Stimulated activated naive B cell treated with anti-CD40 and anti-IgM and Interleukin-4, amounts not matched to agents 10 μg/mL and 1 μg/mL and 100 μg/mL, for 72 hours (primary cell): ENCODE data around the gene TRIM40.

ENCODE experiments used
- ATAC-seq, 2 donors: fragments of 150-1000 bp; cut with Tn5 transposase; replicated peaks; 2 replicates each; pipeline ENCODE4 v1.10.0; 2021; ENCODE audit warnings: moderate library complexity in 1 of 2
- DNase-seq: peaks from one replicate; pipeline ENCODE4 v3.0.0; 2021
- H3K27ac Mint-ChIP-seq: one replicate; pipeline ENCODE4 v1.8.0; 2022; ENCODE audit warnings: mild to moderate bottlenecking, mixed read lengths
- H3K27me3 Mint-ChIP-seq, 2 donors: one replicate each; pipeline ENCODE4 v1.8.0; 2022; ENCODE audit warnings: mixed read lengths in 2 of 2
- H3K36me3 Mint-ChIP-seq, 2 donors: one replicate each; pipeline ENCODE4 v1.8.0; 2022; ENCODE audit warnings: mixed read lengths in 2 of 2, mild to moderate bottlenecking in 1 of 2
- H3K4me1 Mint-ChIP-seq, 2 donors: one replicate each; pipeline ENCODE4 v1.8.0; 2022; ENCODE audit warnings: mixed read lengths in 2 of 2, mild to moderate bottlenecking in 1 of 2
- H3K4me3 Mint-ChIP-seq, 2 donors: one replicate each; pipeline ENCODE4 v1.8.0; 2022; ENCODE audit warnings: mild to moderate bottlenecking in 2 of 2, mixed read lengths in 2 of 2, moderate library complexity in 1 of 2
- H3K9me3 Mint-ChIP-seq, 2 donors: one replicate each; pipeline ENCODE4 v1.8.0; 2022; ENCODE audit warnings: mixed read lengths in 2 of 2, mild to moderate bottlenecking in 1 of 2

The TRIM40 gene

DNA sequence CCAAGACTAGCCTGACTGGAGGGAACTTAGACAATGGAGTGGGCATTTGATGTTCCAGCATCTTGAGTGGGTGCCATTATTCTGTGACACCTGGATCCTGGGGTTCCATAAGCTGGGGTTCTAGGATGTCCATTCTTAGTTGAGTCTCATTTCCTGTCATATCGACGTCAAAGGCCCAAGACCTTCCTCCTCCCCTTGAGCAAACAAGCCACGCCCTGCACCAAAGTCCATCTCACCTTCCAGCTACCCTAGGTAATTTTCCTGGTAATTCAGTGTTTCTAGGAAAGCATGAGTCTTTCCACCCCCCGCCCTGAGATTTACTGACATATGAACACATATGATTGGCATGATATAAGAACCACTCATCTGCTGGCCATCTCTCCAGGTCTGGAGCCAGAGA, at the start of gene TRIM40:
TSS of gene TRIM40 (plus strand) at position 384 of the 400 bp plus-strand sequence. CDS start 897 bp downstream, outside the sequence.
- Mint-ChIP-seq H3K27me3 (peaks cover 42 to 62% of the 10 kb centered on the region in 2 donors), H3K4me3 (no peak within 1 kb of the TSS), H3K4me1 (peaks cover 4% of the 10 kb centered on the region in 2 donors), H3K36me3 (no peaks in the 10 kb centered on the region), H3K27ac (no peak within 1 kb of the TSS), H3K9me3 (no peaks in the 10 kb centered on the region)
- ATAC-seq (no peak), DNase-seq (no peak)

DNA sequence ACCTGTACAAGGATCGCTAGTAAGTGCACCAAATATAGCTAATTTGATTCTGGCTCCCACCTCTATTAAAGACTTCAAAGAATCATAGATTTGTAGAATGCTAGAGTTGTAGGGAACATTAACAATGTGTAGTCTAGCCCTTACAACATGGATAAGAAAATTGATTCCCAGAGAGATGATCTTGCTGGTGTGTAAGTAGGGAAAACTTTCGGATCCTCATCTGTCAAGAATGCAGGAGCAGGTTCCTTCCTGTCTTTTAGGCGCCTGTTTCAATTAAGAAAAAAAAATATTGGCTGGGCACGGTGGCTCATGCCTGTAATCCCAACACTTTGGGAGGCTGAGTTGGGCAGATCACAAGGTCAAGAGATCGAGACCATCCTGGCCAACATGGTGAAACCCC, 48.1 kb upstream of the TRIM40 start:
- Mint-ChIP-seq H3K27ac (no peak overlapping the region), H3K4me3 (no peak overlapping the region), H3K4me1 (no peaks in the 10 kb centered on the region), H3K36me3 (peaks cover 0 to 3% of the 10 kb centered on the region in 2 donors), H3K27me3 (peaks cover 54 to 65% of the 10 kb centered on the region in 2 donors), H3K9me3 (peaks cover 0 to 2% of the 10 kb centered on the region in 2 donors)
- ATAC-seq (no peak), DNase-seq (no peak)

- peaks cover 0 to 4% of the 10 kb centered on the region in 2 donors for H3K4me1 Mint-ChIP-seq
- ATAC-seq: no peak
- no peaks in the 10 kb centered on the region for H3K36me3 Mint-ChIP-seq
- H3K9me3 Mint-ChIP-seq: no peaks in the 10 kb centered on the region
- H3K27ac Mint-ChIP-seq: no peak overlapping the region
- no peak overlapping the region for H3K4me3 Mint-ChIP-seq
- H3K27me3 Mint-ChIP-seq: peaks cover 71 to 84% of the 10 kb centered on the region in 2 donors
- DNase-seq: no peak
Observed at GRCh38 chr6:30091577-30092381, 44.2 kb upstream of the TRIM40 start.

DNA sequence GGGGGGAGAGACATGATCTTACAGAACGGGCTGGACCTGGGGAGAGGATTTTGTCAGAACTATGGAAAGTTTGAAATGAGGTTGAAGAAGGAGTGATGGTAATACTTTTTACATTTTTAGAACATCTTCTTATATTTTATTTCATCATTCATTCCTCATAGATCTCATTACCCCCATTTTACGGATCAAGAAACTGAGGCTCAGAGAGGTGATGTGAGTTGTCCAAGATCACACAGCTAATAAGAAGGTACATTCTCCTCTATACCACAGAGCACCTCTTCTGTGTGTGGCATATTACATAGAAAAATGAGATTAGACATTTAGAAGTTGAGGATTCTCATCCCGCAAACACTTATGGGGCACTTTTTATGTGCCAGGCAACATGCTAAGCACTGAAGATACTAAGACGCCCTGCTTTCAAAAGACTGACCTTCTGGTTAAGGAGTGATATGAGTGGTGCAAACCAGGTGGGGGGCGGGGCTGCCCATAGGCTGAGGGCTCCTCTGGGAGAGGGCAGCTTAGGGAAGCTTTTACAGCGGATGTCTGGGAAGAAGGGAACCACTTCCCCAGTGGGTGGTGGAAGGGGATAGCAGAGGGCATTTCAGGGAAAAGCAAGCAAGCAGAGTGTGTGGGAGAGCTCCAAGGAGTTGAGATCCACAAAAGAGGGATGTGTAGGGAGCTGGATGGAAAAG, 42.9 kb upstream of the TRIM40 start:
- Mint-ChIP-seq H3K9me3 (no peaks in the 10 kb centered on the region), H3K27ac (no peak overlapping the region), H3K4me3 (no peak overlapping the region), H3K36me3 (no peaks in the 10 kb centered on the region), H3K4me1 (peaks cover 0 to 9% of the 10 kb centered on the region in 2 donors), H3K27me3 (peaks cover 71 to 84% of the 10 kb centered on the region in 2 donors)
- ATAC-seq (no peak), DNase-seq (no peak)

- Mint-ChIP-seq H3K9me3 (no peaks in the 10 kb centered on the region), H3K4me1 (peaks cover 0 to 9% of the 10 kb centered on the region in 2 donors), H3K4me3 (no peak overlapping the region), H3K27ac (no peak overlapping the region), H3K36me3 (no peaks in the 10 kb centered on the region), H3K27me3 (peaks cover 78 to 90% of the 10 kb centered on the region in 2 donors)
- DNase-seq: no peak
- no peak for ATAC-seq
Observed at GRCh38 chr6:30093951-30094661, 41.8 kb upstream of the TRIM40 start.

DNA sequence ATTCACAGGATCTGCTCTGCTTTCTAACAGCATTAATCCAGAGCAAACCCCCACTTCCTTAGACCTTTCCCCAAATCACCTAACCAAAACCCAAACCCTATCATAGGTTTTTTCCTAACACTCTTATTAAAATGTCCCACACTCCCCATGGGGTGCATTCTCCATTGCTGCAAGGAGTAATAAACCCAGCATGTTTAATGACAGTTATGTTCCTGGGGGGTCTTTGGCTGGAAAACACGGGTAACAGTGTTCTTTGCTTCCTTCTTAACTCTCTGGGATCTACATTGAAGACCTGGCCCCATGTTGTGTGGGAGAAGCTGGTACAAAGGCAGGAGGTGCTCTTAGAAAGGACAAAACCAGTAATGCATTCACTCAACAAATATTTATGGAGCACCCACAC, 39.1 kb upstream of the TRIM40 start:
- ATAC-seq: no peak
- H3K9me3 Mint-ChIP-seq: no peaks in the 10 kb centered on the region
- DNase-seq: no peak
- H3K27ac Mint-ChIP-seq: no peak overlapping the region
- H3K4me3 Mint-ChIP-seq: no peak overlapping the region
- peaks cover 79 to 90% of the 10 kb centered on the region in 2 donors for H3K27me3 Mint-ChIP-seq
- H3K36me3 Mint-ChIP-seq: no peaks in the 10 kb centered on the region
- peaks cover 18 to 25% of the 10 kb centered on the region in 2 donors for H3K4me1 Mint-ChIP-seq

DNA sequence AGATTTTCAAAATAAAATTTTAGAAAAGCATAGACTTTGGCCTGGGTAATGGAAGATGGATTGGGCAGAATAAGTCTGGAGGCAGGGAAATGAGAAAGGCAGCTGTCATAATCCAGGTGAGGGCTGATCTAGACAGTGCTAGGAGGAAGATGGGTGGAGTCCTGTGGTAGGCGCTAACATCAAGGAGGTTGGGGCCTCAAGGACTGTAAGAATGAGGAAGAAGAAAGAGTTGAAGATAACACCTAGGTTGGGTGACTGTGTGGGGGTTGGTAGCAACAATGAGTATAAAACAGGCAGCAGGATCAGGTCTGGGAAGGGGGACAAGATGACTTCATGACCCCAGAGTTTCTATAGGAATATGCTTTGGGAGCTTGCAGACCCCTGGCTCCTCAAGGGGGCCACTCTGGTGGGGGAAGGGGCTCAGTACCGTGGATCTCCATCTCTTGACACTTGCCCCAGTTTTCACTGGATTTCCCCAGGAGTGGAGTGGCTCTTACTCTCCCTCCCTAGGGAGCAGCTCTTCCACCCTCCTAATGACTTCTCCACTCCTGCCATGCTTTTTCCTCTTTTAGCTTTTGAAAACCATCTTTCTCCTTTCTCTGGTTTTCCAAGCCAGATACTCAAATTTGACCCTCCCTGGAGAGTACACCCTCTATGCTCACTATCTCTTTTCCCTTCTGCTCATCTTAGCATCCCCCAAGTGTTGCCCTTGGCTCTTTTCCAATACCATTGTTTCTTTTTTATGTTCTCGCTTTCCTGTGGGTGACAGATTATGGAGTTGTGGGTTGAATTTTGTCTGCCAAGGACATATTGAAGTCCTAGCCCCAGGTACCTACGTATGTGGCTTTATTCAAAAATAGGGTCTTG, 37.8 kb upstream of the TRIM40 start:
- ATAC-seq (no peak), DNase-seq (no peak)
- no peaks in the 10 kb centered on the region for H3K36me3 Mint-ChIP-seq
- H3K9me3 Mint-ChIP-seq: no peaks in the 10 kb centered on the region
- H3K4me1 Mint-ChIP-seq: peaks cover 31 to 32% of the 10 kb centered on the region in 2 donors
- H3K4me3 Mint-ChIP-seq: no peak overlapping the region
- H3K27ac Mint-ChIP-seq: no peak overlapping the region
- H3K27me3 Mint-ChIP-seq: peaks cover 70 to 77% of the 10 kb centered on the region in 2 donors

DNA sequence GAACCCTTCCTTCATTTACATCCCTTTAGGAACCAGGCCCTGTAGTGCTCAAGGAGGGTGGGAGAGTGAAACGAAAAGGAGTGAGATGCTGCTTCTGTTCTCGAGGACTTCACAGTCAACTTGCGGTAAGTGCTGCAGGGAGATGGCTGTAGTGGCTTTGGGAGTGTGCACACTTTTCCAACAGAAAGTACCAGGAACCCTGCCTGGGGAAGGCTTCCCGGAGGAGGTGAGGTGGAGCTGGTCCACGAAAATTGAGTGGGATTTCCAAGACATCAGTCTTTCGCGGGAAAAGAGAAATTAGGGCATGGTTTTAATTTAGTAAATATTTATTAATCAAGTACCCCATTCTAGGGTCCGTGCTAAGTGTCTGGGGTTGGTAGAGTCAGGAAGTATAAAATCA, 35.8 kb upstream of the TRIM40 start:
- H3K27ac Mint-ChIP-seq: peak overlapping the region; percentile 7
- H3K9me3 Mint-ChIP-seq: no peaks in the 10 kb centered on the region
- peaks cover 62 to 70% of the 10 kb centered on the region in 2 donors for H3K27me3 Mint-ChIP-seq
- ATAC-seq (no peak), DNase-seq (no peak)
- H3K36me3 Mint-ChIP-seq: no peaks in the 10 kb centered on the region
- peak overlapping the region; percentile 68 to 70 for H3K4me3 Mint-ChIP-seq
- peaks cover 35 to 38% of the 10 kb centered on the region in 2 donors for H3K4me1 Mint-ChIP-seq

DNA sequence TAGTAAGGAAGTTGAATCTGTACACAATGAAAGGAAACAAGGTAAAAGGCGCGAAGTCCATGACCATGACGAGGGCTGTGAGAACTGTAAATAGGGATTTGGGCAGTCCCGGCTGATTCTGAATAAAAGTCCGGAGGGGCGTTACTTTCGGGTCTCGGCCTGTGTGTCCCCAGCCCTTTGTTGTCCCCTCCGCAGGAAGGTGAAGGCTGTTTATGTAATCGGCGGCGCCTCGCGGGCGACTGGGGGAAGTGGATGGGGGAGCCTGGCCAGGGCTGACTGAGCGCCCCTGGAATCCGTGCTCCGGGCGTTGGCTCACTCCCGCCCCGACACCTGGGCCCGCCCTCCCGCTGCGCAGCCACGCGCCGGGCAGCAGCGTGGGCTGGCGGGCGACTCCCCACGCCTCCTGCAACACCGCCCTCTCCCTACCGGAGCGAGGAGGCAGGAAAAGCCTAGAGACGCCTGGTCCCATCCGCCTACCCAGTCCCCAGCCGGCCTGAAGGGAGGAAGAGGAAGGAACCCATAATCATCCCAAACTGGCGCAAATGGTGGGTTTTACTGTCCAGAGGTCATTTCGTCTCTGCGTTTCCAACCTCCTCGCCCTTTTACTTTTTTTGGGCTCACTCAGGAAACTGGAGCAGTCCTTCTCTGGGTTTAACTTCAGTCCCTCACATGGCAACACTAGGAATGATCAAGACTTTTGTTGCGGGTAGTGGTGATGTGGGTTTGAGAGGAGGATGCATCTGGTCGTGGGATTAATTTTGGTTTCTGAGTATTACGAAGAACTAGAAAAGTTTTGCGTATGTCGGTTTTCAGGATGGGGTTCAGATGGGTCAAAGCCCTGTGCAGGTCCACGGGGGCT, 35.1 kb upstream of the TRIM40 start:
- ATAC-seq (peak in 1 of 2 donors; percentile 4), DNase-seq (no peak)
- Mint-ChIP-seq H3K27ac (no peak overlapping the region), H3K4me1 (peaks cover 35 to 38% of the 10 kb centered on the region in 2 donors), H3K36me3 (no peaks in the 10 kb centered on the region), H3K9me3 (no peaks in the 10 kb centered on the region), H3K4me3 (peak overlapping the region; percentile 68 to 81), H3K27me3 (peaks cover 57 to 65% of the 10 kb centered on the region in 2 donors)

DNA sequence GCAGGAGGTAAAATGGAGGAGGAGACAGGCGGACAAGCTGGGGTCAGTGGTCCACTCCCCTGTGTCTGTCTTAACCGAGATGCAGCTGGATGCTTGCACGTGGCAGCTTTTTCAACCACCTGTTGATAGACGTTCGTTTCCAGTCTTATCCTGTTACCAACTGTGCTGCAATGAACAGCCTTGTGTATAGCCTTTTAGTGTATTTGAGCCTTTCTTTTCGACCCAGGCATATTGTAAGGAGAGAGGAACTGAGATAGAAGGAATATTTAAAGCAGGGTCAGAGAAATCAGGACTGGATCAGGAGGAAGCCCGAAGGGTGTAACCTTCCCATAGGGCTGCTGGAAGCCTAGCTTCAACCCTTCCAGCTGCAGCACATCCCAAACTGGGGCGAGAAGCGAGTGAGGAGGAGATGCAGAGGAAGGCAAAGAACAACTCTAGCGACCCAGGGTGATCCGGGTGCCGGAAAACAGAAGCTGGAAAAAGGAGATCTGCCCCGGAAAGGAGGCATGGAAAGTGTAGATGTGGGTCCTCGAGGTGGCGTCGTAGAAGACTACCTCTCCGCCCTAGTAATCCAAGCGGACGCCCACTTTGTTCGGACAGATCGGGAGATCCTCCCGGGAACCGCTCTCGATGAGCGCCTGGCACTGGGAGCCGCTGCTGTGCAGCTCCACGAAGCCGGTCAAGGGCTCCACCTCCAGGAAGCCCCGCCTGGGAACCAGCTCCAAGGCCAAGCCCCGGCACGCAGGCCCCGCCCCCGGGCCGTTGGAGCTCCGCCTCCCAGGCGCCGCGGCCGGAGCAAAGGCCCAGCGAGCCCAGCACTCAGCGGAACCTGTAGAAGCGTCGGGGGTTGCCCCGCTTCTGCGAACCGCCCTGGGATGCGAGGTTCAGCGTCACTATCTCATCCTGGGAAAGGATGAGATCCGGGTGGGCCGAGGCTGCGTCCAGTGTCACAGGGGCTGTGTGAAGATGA, 34.2 kb upstream of the TRIM40 start:
- DNase-seq: peak; percentile 35
- Mint-ChIP-seq H3K4me3 (peak overlapping the region; percentile 68 to 81), H3K4me1 (peaks cover 35 to 38% of the 10 kb centered on the region in 2 donors), H3K27me3 (peaks cover 60 to 67% of the 10 kb centered on the region in 2 donors), H3K36me3 (no peaks in the 10 kb centered on the region), H3K9me3 (no peaks in the 10 kb centered on the region), H3K27ac (no peak overlapping the region)
- ATAC-seq: peak; percentile 55 to 62

DNA sequence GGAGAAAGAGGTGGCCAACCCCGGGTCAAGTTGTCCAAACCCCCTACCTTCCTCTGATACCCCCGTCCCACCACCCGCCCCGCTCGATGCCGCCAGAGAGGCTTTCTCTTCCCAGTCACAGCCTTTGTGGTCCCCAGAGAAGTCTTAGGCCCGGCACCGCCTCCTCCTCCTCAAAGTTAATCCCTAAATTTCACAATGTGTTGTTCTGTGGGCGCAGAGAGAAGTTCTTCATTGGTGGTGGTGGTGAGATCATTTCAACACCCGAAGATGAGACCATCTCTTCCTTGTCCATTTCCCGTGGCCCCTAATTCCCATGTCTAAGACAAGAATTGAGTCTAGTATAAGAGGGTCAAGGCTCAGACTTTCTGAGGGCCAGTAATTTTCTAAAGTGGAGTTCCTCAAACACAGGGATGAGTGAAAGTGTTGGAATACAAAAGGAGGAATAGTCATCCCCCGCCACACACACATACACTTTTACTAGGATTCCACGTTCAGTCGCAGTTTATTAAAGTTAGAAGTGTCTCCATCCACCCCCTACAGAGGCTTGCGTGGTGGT, 33.4 kb upstream of the TRIM40 start:
- ATAC-seq (peak; percentile 27 to 40), DNase-seq (no peak)
- Mint-ChIP-seq H3K4me3 (peak overlapping the region; percentile 83 to 85), H3K4me1 (peaks cover 33 to 38% of the 10 kb centered on the region in 2 donors), H3K27ac (no peak overlapping the region), H3K9me3 (no peaks in the 10 kb centered on the region), H3K27me3 (peaks cover 54 to 63% of the 10 kb centered on the region in 2 donors), H3K36me3 (no peaks in the 10 kb centered on the region)
